ENCODE data around the gene PRLR. TPM values are rescaled to one million over a fixed set of nuclear protein-coding genes. Genes with fewer than 3 reads are reported as not detected.

PRLR gene
- total RNA-seq, 2 experiments from 2014 or later = 0.14 TPM; not detected in 1

GRCh38 chr5:35073160-35073559, 157.1 kb downstream of the PRLR start:
- no peaks in the 10 kb centered on the region for H3K36me3 Mint-ChIP-seq
- no peak for DNase-seq
- peaks cover 6% of the 10 kb centered on the region for H3K27me3 Mint-ChIP-seq
- no peaks in the 10 kb centered on the region for H3K4me1 Mint-ChIP-seq
- no peak overlapping the region for H3K4me3 Mint-ChIP-seq
- CTCF ChIA-PET = no interaction called here
- no peak for ATAC-seq
- no peak overlapping the region for H3K27ac Mint-ChIP-seq
- no peaks in the 10 kb centered on the region for H3K9me3 Mint-ChIP-seq (ENCODE audit: low read depth)

- H3K27me3 Mint-ChIP-seq = peaks cover 10% of the 10 kb centered on the region
- no peak overlapping the region for H3K4me3 Mint-ChIP-seq
- DNase-seq (no peak), ATAC-seq (no peak)
- no peaks in the 10 kb centered on the region for H3K9me3 Mint-ChIP-seq (ENCODE audit: low read depth)
- no peaks in the 10 kb centered on the region for H3K4me1 Mint-ChIP-seq
- H3K27ac Mint-ChIP-seq = no peak overlapping the region
- CTCF ChIA-PET = no interaction called here
- H3K36me3 Mint-ChIP-seq = no peaks in the 10 kb centered on the region
Measured at GRCh38 chr5:35069188-35069587, 161.1 kb downstream of the PRLR start.

- DNase-seq (no peak), ATAC-seq (no peak)
- Mint-ChIP-seq H3K9me3 (ENCODE audit: low read depth) (no peaks in the 10 kb centered on the region), H3K27me3 (peaks cover 14% of the 10 kb centered on the region), H3K27ac (no peak overlapping the region), H3K36me3 (no peaks in the 10 kb centered on the region), H3K4me3 (no peak overlapping the region), H3K4me1 (no peaks in the 10 kb centered on the region)
- CTCF ChIA-PET = no interaction called here
Measured at GRCh38 chr5:35067985-35068384, 162.3 kb downstream of the PRLR start.

GRCh38 chr5:35066260-35066795, 164.0 kb downstream of the PRLR start:
- CTCF ChIA-PET = interaction anchor here (0.7 kb wide), 1 partner anchor 35 kb away, joined by 3 read pairs; no protein-coding TSS in a partner anchor
- Mint-ChIP-seq H3K27ac (no peak overlapping the region), H3K9me3 (ENCODE audit: low read depth) (no peaks in the 10 kb centered on the region), H3K4me3 (no peak overlapping the region), H3K27me3 (peaks cover 19% of the 10 kb centered on the region), H3K36me3 (no peaks in the 10 kb centered on the region), H3K4me1 (no peaks in the 10 kb centered on the region)
- no peak for ATAC-seq
- DNase-seq = no peak

GRCh38 chr5:35063414-35063813, 166.9 kb downstream of the PRLR start:
- H3K27ac Mint-ChIP-seq = no peak overlapping the region
- CTCF ChIA-PET = no interaction called here
- H3K9me3 Mint-ChIP-seq (ENCODE audit: low read depth) = no peaks in the 10 kb centered on the region
- DNase-seq = no peak
- no peaks in the 10 kb centered on the region for H3K4me1 Mint-ChIP-seq
- peaks cover 21% of the 10 kb centered on the region for H3K27me3 Mint-ChIP-seq
- H3K4me3 Mint-ChIP-seq = no peak overlapping the region
- ATAC-seq = no peak
- H3K36me3 Mint-ChIP-seq = no peaks in the 10 kb centered on the region

GRCh38 chr5:35061211-35061770, 169.0 kb downstream of the PRLR start:
- ATAC-seq (no peak), DNase-seq (no peak)
- Mint-ChIP-seq H3K4me1 (no peaks in the 10 kb centered on the region), H3K9me3 (ENCODE audit: low read depth) (no peaks in the 10 kb centered on the region), H3K4me3 (no peak overlapping the region), H3K36me3 (no peaks in the 10 kb centered on the region), H3K27me3 (peaks cover 31% of the 10 kb centered on the region), H3K27ac (no peak overlapping the region)
- CTCF ChIA-PET = no interaction called here

- Mint-ChIP-seq H3K9me3 (ENCODE audit: low read depth) (no peaks in the 10 kb centered on the region), H3K4me1 (no peaks in the 10 kb centered on the region), H3K36me3 (no peaks in the 10 kb centered on the region), H3K27me3 (peaks cover 38% of the 10 kb centered on the region), H3K4me3 (no peak overlapping the region), H3K27ac (no peak overlapping the region)
- ATAC-seq (no peak), DNase-seq (no peak)
- CTCF ChIA-PET = no interaction called here
Measured at GRCh38 chr5:35060236-35060635, 170.1 kb downstream of the PRLR start.

- Mint-ChIP-seq H3K4me3 (no peak overlapping the region), H3K4me1 (no peaks in the 10 kb centered on the region), H3K36me3 (no peaks in the 10 kb centered on the region), H3K27me3 (peaks cover 40% of the 10 kb centered on the region), H3K27ac (no peak overlapping the region), H3K9me3 (ENCODE audit: low read depth) (no peaks in the 10 kb centered on the region)
- DNase-seq = no peak
- ATAC-seq = no peak
- CTCF ChIA-PET = no interaction called here
Measured at GRCh38 chr5:35059251-35059650, 171.0 kb downstream of the PRLR start.

GRCh38 chr5:35058374-35058788, 171.9 kb downstream of the PRLR start:
- Mint-ChIP-seq H3K27ac (no peak overlapping the region), H3K36me3 (no peaks in the 10 kb centered on the region), H3K4me1 (no peaks in the 10 kb centered on the region), H3K4me3 (no peak overlapping the region), H3K27me3 (peaks cover 37% of the 10 kb centered on the region), H3K9me3 (ENCODE audit: low read depth) (no peaks in the 10 kb centered on the region)
- CTCF ChIA-PET = no interaction called here
- no peak for DNase-seq
- ATAC-seq = no peak

GRCh38 chr5:35056686-35057085, 173.6 kb downstream of the PRLR start:
- no peak overlapping the region for H3K4me3 Mint-ChIP-seq
- CTCF ChIA-PET = no interaction called here
- peaks cover 36% of the 10 kb centered on the region for H3K27me3 Mint-ChIP-seq
- ATAC-seq (no peak), DNase-seq (no peak)
- H3K27ac Mint-ChIP-seq = no peak overlapping the region
- H3K4me1 Mint-ChIP-seq = no peaks in the 10 kb centered on the region
- H3K9me3 Mint-ChIP-seq (ENCODE audit: low read depth) = no peaks in the 10 kb centered on the region
- no peaks in the 10 kb centered on the region for H3K36me3 Mint-ChIP-seq

- DNase-seq = no peak
- no peak overlapping the region for H3K27ac Mint-ChIP-seq
- H3K4me3 Mint-ChIP-seq = no peak overlapping the region
- H3K9me3 Mint-ChIP-seq (ENCODE audit: low read depth) = no peaks in the 10 kb centered on the region
- H3K4me1 Mint-ChIP-seq = no peaks in the 10 kb centered on the region
- CTCF ChIA-PET = no interaction called here
- peaks cover 40% of the 10 kb centered on the region for H3K27me3 Mint-ChIP-seq
- ATAC-seq = no peak
- no peaks in the 10 kb centered on the region for H3K36me3 Mint-ChIP-seq
Measured at GRCh38 chr5:35052838-35053237, 177.4 kb downstream of the PRLR start.

GRCh38 chr5:35050541-35051126, 179.7 kb downstream of the PRLR start:
- ATAC-seq (no peak), DNase-seq (no peak)
- H3K9me3 Mint-ChIP-seq (ENCODE audit: low read depth) = no peaks in the 10 kb centered on the region
- peaks cover 25% of the 10 kb centered on the region for H3K27me3 Mint-ChIP-seq
- CTCF ChIA-PET = no interaction called here
- no peaks in the 10 kb centered on the region for H3K4me1 Mint-ChIP-seq
- H3K4me3 Mint-ChIP-seq = no peak overlapping the region
- H3K36me3 Mint-ChIP-seq = no peaks in the 10 kb centered on the region
- H3K27ac Mint-ChIP-seq = no peak overlapping the region

- H3K27ac Mint-ChIP-seq = no peak overlapping the region
- DNase-seq = no peak
- H3K9me3 Mint-ChIP-seq (ENCODE audit: low read depth) = no peaks in the 10 kb centered on the region
- H3K36me3 Mint-ChIP-seq = no peaks in the 10 kb centered on the region
- no peak overlapping the region for H3K4me3 Mint-ChIP-seq
- no peak for ATAC-seq
- peaks cover 21% of the 10 kb centered on the region for H3K27me3 Mint-ChIP-seq
- H3K4me1 Mint-ChIP-seq = no peaks in the 10 kb centered on the region
- CTCF ChIA-PET = no interaction called here
Measured at GRCh38 chr5:35048910-35049309, 181.4 kb downstream of the PRLR start.

GRCh38 chr5:35047785-35048404, 182.4 kb downstream of the PRLR start, which contains the start of gene AGXT2:
TSS of gene AGXT2 (minus strand) at chr5:35047949. CDS start at chr5:35047892, 57 bp downstream.
- no peaks in the 10 kb centered on the region for H3K36me3 Mint-ChIP-seq
- H3K9me3 Mint-ChIP-seq (ENCODE audit: low read depth) = no peaks in the 10 kb centered on the region
- peaks cover 19% of the 10 kb centered on the region for H3K27me3 Mint-ChIP-seq
- H3K4me3 Mint-ChIP-seq = no peak within 1 kb of the TSS
- ATAC-seq (no peak), DNase-seq (no peak)
- CTCF ChIA-PET = no interaction called here
- H3K27ac Mint-ChIP-seq = no peak within 1 kb of the TSS
- no peaks in the 10 kb centered on the region for H3K4me1 Mint-ChIP-seq

All from activated CD8-positive, alpha-beta memory T cell treated with anti-CD3 and anti-CD28 coated beads, Interleukin-2, amount 10 ng/mL, durations not matched to agents 7 days and 5 days (primary cell).